HepG2 (cell line): ENCODE results near the gene SEZ6. TPM values are rescaled to one million over a fixed set of nuclear protein-coding genes. Genes with fewer than 3 reads are reported as not detected.

Experiments used
- ATAC-seq: fragments of 200-7000 bp; cut with Tn5 transposase; 3 replicates; pipeline ENCODE4 v1.9.1; 2020; ENCODE audit warnings: mild to moderate bottlenecking, moderate library complexity
- BruUV-seq: library from RNA; stranded (reverse); fragments of 400-500 nt; replicated peaks from 2 replicates; lab custom pipeline; 2021; lab: Mats Ljungman, UMichigan
- CTCF ChIA-PET: fragments of 300-600 bp; formaldehyde crosslinking; extraction: SDS; loops from one replicate; lab custom pipeline; 2021; ENCODE audit warnings: low total read pairs, inconsistent platforms, low intra/inter-chr PET ratio; lab: Yijun Ruan, JAX
- POLR2A ChIA-PET: fragments of 350-600 bp; sonication (Branson Sonifier 250); formaldehyde crosslinking; loops from one replicate; lab custom pipeline; 2020; ENCODE audit warnings: antibody characterized with exemption, inconsistent platforms; lab: Yijun Ruan, JAX
- DNase-seq: peaks from one replicate; pipeline ENCODE4 v3.0.0-alpha.2; 2015; ENCODE audit warnings: low spot score
- FAIRE-seq: peaks from 3 replicates; lab custom pipeline; 2011; peaks lifted over from hg19 to GRCh38; lab: Jason Lieb, UNC
- H2AFZ ChIP-seq: one replicate; pipeline ENCODE4 v1.6.1; 2011; ENCODE audit warnings: low read length, inconsistent platforms
- H3K27ac ChIP-seq: fragments of 300-600 bp; 3 replicates; pipeline ENCODE4 v1.8.0; 2011; ENCODE audit warnings: mixed run types, mild to moderate bottlenecking, mixed read lengths, low read length, inconsistent platforms; ENCODE audit not compliant: insufficient read depth; ENCODE audit errors: extremely low read length
- H3K27me3 ChIP-seq, 2 experiments: fragments of 200-600 bp in 1 of 2; 2 replicates in 1 of 2; 3 replicates in 1 of 2; pipeline versions ENCODE4 v1.6.0 to v1.8.0; 2011; ENCODE audit warnings: low read length in 2 of 2, mild to moderate bottlenecking in 2 of 2, moderate library complexity in 2 of 2, inconsistent platforms in 1 of 2; ENCODE audit not compliant: insufficient read depth in 2 of 2, control insufficient read depth in 1 of 2
- H3K36me3 ChIP-seq, 2 experiments: fragments of 200-600 bp in 1 of 2; replicated peaks in 1 of 2; 2 replicates in 1 of 2; 3 replicates in 1 of 2; pipeline versions ENCODE4 v1.5.1 to v1.8.0; 2011; ENCODE audit warnings: low read length in 2 of 2, inconsistent platforms in 1 of 2; ENCODE audit not compliant: insufficient read depth in 2 of 2, control insufficient read depth in 1 of 2
- H3K4me1 ChIP-seq: 2 replicates; pipeline ENCODE4 v1.5.1; 2012; ENCODE audit warnings: low read length, inconsistent platforms; ENCODE audit not compliant: insufficient read depth
- H3K4me2 ChIP-seq: 2 replicates; pipeline ENCODE4 v1.6.0; 2011; ENCODE audit warnings: low read depth, low read length, inconsistent platforms
- H3K4me3 ChIP-seq, 3 experiments: fragments of 200-600 bp in 1 of 3; sonication (generic), shearing (Covaris generic) in 1 of 3; replicated peaks in 1 of 3; 2 replicates each; pipeline ENCODE4 v1.5.1; 2011 to 2016; ENCODE audit warnings: low read length in 3 of 3, inconsistent platforms in 2 of 3, low read depth in 2 of 3, mild to moderate bottlenecking in 2 of 3, control low read depth in 1 of 3, mixed read lengths in 1 of 3; ENCODE audit not compliant: insufficient read depth in 1 of 3
- H3K79me2 ChIP-seq: one replicate; pipeline ENCODE4 v1.6.1; 2011; ENCODE audit warnings: low read length, inconsistent platforms; ENCODE audit not compliant: insufficient read depth
- H3K9ac ChIP-seq: 2 replicates; pipeline ENCODE4 v1.6.0; 2011; ENCODE audit warnings: mild to moderate bottlenecking, low read depth, low read length, inconsistent platforms; ENCODE audit not compliant: insufficient read depth
- H3K9me3 ChIP-seq: 2 replicates; pipeline ENCODE4 v1.5.1; 2012; ENCODE audit warnings: mild to moderate bottlenecking, low read length
- H4K20me1 ChIP-seq: 2 replicates; pipeline ENCODE4 v1.6.0; 2011; ENCODE audit warnings: inconsistent platforms, mild to moderate bottlenecking, low read length, moderate library complexity; ENCODE audit not compliant: insufficient read depth
- CHD2 ChIP-seq: IDR thresholded peaks from 2 replicates; pipeline ENCODE4 v1.6.1; 2011; ENCODE audit warnings: low read depth, low read length, improper control_type of control experiment
- ETV5 ChIP-seq: IDR thresholded peaks from 2 replicates; pipeline ENCODE4 v1.6.1; 2018; ENCODE audit warnings: missing biosample characterization, missing genetic modification reagents, inconsistent platforms, borderline replicate concordance
- ISX ChIP-seq: sonication (generic); formaldehyde crosslinking; conservative IDR thresholded peaks from 2 replicates; pipeline ENCODE4 v1.5.0; 2020; ENCODE audit warnings: missing genetic modification reagents
- POGZ ChIP-seq: sonication (generic); formaldehyde crosslinking; IDR thresholded peaks from 2 replicates; pipeline ENCODE4 v1.4.0; 2020; ENCODE audit warnings: mild to moderate bottlenecking, missing genetic modification reagents
- RELA ChIP-seq: sonication (generic); formaldehyde crosslinking; IDR thresholded peaks from 2 replicates; pipeline ENCODE4 v1.4.0; 2020; ENCODE audit warnings: missing genetic modification reagents
- TFDP1 ChIP-seq: IDR thresholded peaks from 2 replicates; pipeline ENCODE4 v1.6.1; 2016; ENCODE audit warnings: missing compliant biosample characterization, missing genetic modification reagents, borderline replicate concordance
- XRCC5 ChIP-seq: fragments of 200-400 bp; formaldehyde crosslinking; optimal IDR thresholded peaks from 2 replicates; pipeline ENCODE3; 2017; ENCODE audit warnings: mild to moderate bottlenecking, low read length
- ZBTB26 ChIP-seq: IDR thresholded peaks from 2 replicates; pipeline ENCODE4 v1.6.1; 2016; ENCODE audit warnings: missing compliant biosample characterization, missing genetic modification reagents, borderline replicate concordance
- ZNF142 ChIP-seq: sonication (generic); formaldehyde crosslinking; IDR thresholded peaks from 2 replicates; pipeline ENCODE4 v1.4.0; 2020; ENCODE audit warnings: missing genetic modification reagents
- ZNF256 ChIP-seq: sonication (generic); formaldehyde crosslinking; conservative IDR thresholded peaks from 2 replicates; pipeline ENCODE4 v1.4.0; 2020; ENCODE audit warnings: missing genetic modification reagents
- ZNF34 ChIP-seq: sonication (generic); formaldehyde crosslinking; IDR thresholded peaks from 2 replicates; pipeline ENCODE4 v1.4.0; 2020; ENCODE audit warnings: mild to moderate bottlenecking, missing genetic modification reagents, borderline replicate concordance
- ZNF556 ChIP-seq: sonication (generic); formaldehyde crosslinking; IDR thresholded peaks from 2 replicates; pipeline ENCODE4 v1.4.0; 2020; ENCODE audit warnings: mild to moderate bottlenecking, missing genetic modification reagents, borderline replicate concordance
- WGBS: methylation state at CpG from one replicate; pipeline ENCODE4 v1.1.6; 2017; ENCODE audit warnings: low lambda C conversion rate; 5-methylcytosine and 5-hydroxymethylcytosine counted together
- in situ Hi-C: cut with HindIII; loops from 2 replicates; pipeline ENCODE4 v1.10.0; 2017; ENCODE audit warnings: low pct_unique_long_range_greater_than_20kb; ENCODE audit not compliant: extremely low pct_ligation_motif_present
- intact Hi-C: fragments of 100-400 bp; cut with micrococcal nuclease; formaldehyde crosslinking; loops from one replicate; pipeline ENCODE4 v1.10.0; 2022; ENCODE audit not compliant: unreplicated experiment
- polyA plus RNA-seq, 8 experiments: library from polyadenylated mRNA; depleted of rRNA in 3 of 8; stranded (reverse) in 7 of 8; unstranded in 1 of 8; fragments of >200 nt; fragmentation: Illumina TruSeq in 4 of 8; extraction: Trizol in 4 of 8; gene quantifications; 2 replicates each; pipeline versions ENCODE4 v1.2.1 to v1.2.3, GENCODE V29; 2011 to 2016; ENCODE audit warnings: low read depth in 4 of 8, missing spikeins in 1 of 8, mixed read lengths in 1 of 8; ENCODE audit not compliant: insufficient read depth in 1 of 8
- total RNA-seq, 5 experiments: library from RNA; depleted of rRNA; stranded (reverse); fragments of >200 nt; fragmentation: Illumina TruSeq; extraction: Trizol; gene quantifications; 2 replicates each; pipeline ENCODE4 v1.2.3, GENCODE V29; 2016; ENCODE audit warnings: low read depth in 1 of 5
- TF ChIP-seq, protein P1 (sequence below): IDR thresholded peaks from 2 replicates; pipeline ENCODE4 v1.6.1; 2016; ENCODE audit warnings: low read depth, borderline replicate concordance

SEZ6 gene
- total and polyA plus RNA-seq, 2 of the 13 experiments (the other 11 are each of a cell fraction or from before 2014, with no cell fraction given) = not detected

DNA sequence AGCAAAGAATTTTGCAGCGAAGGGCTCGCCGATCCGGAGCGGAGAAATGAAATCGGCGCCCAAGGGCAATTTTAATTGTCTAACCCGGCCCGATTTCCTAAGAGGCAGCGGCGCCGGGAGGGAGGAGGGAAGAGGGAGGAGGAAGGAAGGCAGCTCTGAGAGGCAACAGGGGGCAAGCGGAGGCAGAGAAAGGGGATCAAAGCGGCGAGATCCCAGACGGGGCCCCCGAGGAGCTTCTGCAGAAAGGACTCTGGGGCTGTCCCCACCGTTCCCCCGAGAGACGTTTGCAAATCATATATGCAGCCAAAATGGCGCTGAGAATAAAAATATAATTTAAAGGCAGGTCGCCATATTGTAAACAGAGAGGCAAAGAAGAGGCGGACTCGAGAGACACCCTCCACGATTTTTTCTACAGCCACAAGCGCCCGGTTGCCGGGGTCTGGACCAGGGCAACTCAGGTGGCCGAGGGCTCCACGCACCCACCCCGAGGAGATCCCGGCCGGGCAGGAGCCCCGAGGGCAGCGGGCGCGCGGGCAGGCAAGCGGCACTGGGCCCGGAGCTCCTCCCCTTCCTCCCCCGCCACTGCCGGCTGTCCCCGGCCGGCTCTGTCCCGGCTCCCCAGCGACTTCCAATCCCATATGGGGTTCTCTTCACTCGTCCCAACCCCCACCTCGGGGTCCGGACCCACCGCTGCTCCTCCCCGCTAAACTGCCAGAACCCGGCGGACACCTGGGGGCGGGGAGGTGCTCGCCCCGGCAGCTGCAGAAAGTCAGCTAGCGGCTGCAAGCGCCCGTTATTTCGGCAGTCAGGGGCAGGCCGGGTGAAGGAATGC is 56.4 kb downstream of the SEZ6 start (continued):
- TF ChIP-seq ZBTB26 (CRISPR knock-in tag) = 0 out of 2 replicates have a peak, but pooled peaks have one; percentile 12
- TF ChIP-seq, all 625 proteins: peak for 68

DNA sequence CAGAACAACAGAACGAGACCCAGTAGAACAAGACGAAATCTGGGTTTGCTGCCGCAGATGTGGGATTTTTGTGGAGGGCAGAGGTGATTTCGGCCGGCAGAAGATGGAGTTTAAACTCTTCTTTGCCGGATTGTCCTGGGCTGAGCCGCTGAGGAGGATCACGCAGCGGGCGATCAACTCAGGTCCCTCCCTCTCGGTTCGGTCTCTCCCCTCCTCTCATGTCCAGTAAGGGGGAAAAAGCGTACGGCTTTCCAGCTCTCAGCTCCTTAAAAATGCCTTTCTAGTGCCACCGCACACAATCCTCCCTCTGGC is 57.0 kb downstream of the SEZ6 start:
- H3K36me3 ChIP-seq = peaks cover 3 to 8% of the 10 kb centered on the region in 2 experiments; a peak in 1 of 5 replicates
- H3K9ac ChIP-seq = peak overlapping the region; percentile 90
- intact Hi-C loops (no loop called here), in situ Hi-C loops (loop anchor here (5.0 kb wide), 1 partner anchor 37 kb away; no protein-coding TSS in a partner anchor)
- DNase-seq = no peak
- H3K9me3 ChIP-seq = no peaks in the 10 kb centered on the region
- no peaks in the 10 kb centered on the region; a peak in 1 of 5 replicates for H3K27me3 ChIP-seq
- FAIRE-seq = no peak
- peak overlapping the region; percentile 90 for H3K4me2 ChIP-seq
- ChIA-PET POLR2A (interaction anchor here (1.0 to 4.4 kb wide), 9 partner anchors 8 to 287 kb away, joined by 3 to 57 read pairs (median 8); partner anchors contain the start of genes FLOT2, SDF2 and SUPT6H), CTCF (interaction anchor here (1.2 kb wide), 1 partner anchor 46 kb away, joined by 4 read pairs; the partner anchor contains the start of gene DHRS13)
- peak overlapping the region; percentile 88 for H3K27ac ChIP-seq
- peak overlapping the region; percentile 8 for H2AFZ ChIP-seq
- H3K4me1 ChIP-seq = peaks cover 49% of the 10 kb centered on the region
- peaks cover 70% of the 10 kb centered on the region for H3K79me2 ChIP-seq
- ATAC-seq = no peak
- peak overlapping the region; percentile 87 to 97 (median 96) for H3K4me3 ChIP-seq
- BruUV-seq = TSS peak; percentile 44
- H4K20me1 ChIP-seq = peaks cover 9% of the 10 kb centered on the region; the same call in 1 of the 2 replicates
- WGBS = under 1% methylated on average over 13 of the region's 15 CpGs
- TF ChIP-seq RELA (CRISPR knock-in tag) = no peak
- no peak for TF ChIP-seq ISX (CRISPR knock-in tag)
- TF ChIP-seq ZNF142 (CRISPR knock-in tag) = no peak
- TF ChIP-seq ZNF556 (CRISPR knock-in tag) = 0 out of 2 replicates have a peak, but pooled peaks have one; percentile 52
- TF ChIP-seq ZNF34 (CRISPR knock-in tag) = no peak
- TF ChIP-seq ETV5 (CRISPR knock-in tag) = no peak
- no peak for TF ChIP-seq TFDP1 (CRISPR knock-in tag)
- TF ChIP-seq CHD2 = no peak
- no peak for TF ChIP-seq POGZ (CRISPR knock-in tag)
- TF ChIP-seq XRCC5 = no peak
- no peak for TF ChIP-seq ZNF256 (CRISPR knock-in tag)
- TF ChIP-seq, protein P1, sequence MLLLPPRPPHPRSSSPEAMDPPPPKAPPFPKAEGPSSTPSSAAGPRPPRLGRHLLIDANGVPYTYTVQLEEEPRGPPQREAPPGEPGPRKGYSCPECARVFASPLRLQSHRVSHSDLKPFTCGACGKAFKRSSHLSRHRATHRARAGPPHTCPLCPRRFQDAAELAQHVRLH = no peak
